Measurements from ENCODE around the gene CERS4.

The CERS4 gene

DNA sequence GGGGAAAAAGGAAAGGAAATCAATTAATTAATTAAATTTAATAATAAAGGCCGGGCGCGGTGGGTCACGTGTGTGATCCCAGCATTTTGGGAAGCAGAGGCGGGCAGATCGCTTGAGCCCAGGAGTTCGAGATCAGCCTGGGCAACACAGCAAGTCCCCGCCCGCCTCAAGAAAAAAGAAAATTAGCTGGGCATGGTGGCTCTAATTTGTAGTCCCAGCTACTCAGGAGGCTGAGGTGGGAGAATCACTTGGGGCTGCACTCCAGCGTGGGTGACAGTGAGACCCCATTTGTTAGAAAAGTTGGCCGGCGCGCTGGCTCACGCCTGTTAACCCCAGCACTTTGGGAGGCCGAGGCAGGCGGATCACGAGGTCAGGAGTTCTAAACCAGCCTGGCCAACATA lies 99.7 kb downstream of the CERS4 start:
- TF ChIP-seq, protein P1, sequence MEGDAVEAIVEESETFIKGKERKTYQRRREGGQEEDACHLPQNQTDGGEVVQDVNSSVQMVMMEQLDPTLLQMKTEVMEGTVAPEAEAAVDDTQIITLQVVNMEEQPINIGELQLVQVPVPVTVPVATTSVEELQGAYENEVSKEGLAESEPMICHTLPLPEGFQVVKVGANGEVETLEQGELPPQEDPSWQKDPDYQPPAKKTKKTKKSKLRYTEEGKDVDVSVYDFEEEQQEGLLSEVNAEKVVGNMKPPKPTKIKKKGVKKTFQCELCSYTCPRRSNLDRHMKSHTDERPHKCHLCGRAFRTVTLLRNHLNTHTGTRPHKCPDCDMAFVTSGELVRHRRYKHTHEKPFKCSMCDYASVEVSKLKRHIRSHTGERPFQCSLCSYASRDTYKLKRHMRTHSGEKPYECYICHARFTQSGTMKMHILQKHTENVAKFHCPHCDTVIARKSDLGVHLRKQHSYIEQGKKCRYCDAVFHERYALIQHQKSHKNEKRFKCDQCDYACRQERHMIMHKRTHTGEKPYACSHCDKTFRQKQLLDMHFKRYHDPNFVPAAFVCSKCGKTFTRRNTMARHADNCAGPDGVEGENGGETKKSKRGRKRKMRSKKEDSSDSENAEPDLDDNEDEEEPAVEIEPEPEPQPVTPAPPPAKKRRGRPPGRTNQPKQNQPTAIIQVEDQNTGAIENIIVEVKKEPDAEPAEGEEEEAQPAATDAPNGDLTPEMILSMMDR (IDR thresholded peaks at IDR 0.05; ENCODE audit: control extremely low read depth, extremely low read depth, low read depth, missing control alignments): no peak
- DNase-seq (ENCODE audit: extremely low spot score): no peak
- CTCF ChIA-PET: no interaction called here
- POLR2A ChIA-PET: interaction anchor here (0.6 kb wide), 1 partner anchor 12 kb away, joined by 4 read pairs; the partner anchor contains the start of genes NDUFA7 and RPS28

DNA sequence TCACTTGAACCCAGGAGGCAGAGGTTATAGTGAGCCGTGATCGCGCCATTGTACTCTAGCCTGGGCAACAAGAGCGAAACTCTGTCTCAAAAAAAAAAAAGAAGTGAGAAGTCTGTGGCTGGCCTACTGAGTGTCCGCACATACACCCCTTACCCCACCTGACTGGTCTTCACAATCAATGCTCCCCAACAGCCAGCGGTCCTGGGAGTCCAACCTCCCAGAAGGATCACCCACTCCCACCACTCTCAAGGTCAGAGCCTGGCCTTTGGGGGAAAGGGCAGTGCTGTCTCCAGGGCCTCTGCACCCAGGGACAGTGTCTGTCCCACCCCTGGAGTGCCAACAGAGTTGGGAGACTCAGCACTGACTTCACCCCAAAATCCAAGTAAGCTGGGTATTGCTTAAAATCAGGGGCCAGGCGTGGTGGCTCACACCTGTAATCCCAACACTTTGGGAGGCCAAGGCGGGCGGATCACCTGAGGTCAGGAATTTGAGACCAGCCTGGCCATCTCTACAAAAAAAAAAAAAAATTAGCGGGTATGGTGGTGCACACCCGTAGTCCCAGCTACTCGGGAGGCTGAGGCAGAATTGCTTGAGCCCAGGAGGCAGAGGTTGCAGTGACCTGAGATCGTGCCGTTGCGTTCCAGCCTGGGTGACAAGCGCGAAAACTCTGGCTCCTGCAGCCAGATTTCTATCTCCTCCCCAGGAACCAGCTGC lies 101.3 kb downstream of the CERS4 start:
- ChIA-PET POLR2A (interaction anchor here (0.6 kb wide), 1 partner anchor 10 kb away, joined by 3 read pairs; no protein-coding TSS in a partner anchor), CTCF (interaction anchor here (1.1 to 2.4 kb wide), 4 partner anchors 8 to 49 kb away, joined by 3 to 7 read pairs (median 6); partner anchors contain the start of genes NDUFA7 and RPS28)
- TF ChIP-seq, protein P1 (IDR thresholded peaks at IDR 0.05; ENCODE audit: control extremely low read depth, extremely low read depth, low read depth, missing control alignments): no peak
- no peak for DNase-seq (ENCODE audit: extremely low spot score)

DNA sequence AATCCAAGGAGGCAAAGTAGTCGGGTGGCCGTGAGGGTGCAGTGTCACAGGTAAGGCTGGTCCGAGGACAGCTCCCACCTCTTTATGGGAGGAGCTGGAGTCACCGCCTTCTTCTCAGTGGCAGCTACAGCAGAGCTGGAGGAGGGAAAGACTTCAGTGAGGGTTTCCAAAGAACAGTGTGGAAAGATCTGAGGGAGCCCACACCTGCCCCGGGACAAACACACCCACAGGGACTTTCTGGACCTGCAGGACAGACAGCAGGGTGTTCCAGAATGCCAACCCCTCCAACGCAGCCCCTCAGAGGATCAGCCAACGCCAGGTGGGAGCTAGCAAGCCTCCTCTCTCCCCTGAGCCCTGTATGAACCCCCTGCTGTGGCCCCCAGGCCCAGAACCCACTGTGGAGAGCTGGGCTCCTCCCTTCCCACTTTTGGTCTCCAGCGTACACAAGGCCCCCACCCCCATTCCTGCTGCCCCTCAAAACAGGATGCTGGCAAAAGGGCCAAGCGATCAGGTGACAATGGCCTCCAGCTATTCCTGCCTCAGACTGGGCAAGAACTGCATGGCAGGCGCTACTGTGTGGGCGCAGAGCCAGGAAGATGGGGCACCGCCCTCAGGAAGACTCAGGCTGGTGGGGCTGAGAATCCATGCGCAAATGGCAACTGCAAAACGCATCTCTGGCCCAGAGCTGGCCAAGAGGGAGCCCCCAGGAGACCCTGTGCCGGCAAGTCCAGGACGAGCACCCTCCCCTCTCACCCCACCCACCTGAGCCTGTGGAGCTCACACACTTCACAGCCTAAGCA lies 102.5 kb downstream of the CERS4 start:
- no peak for DNase-seq (ENCODE audit: extremely low spot score)
- TF ChIP-seq, protein P1 (IDR thresholded peaks at IDR 0.05; ENCODE audit: control extremely low read depth, extremely low read depth, low read depth, missing control alignments): no peak
- ChIA-PET CTCF (interaction anchor here (1.1 to 2.4 kb wide), 4 partner anchors 9 to 50 kb away, joined by 3 to 7 read pairs (median 6); partner anchors contain the start of genes NDUFA7 and RPS28), POLR2A (interaction anchor here (0.5 to 1.1 kb wide), 3 partner anchors 10 to 186 kb away, joined by 3 read pairs; partner anchors contain the start of genes NDUFA7 and RPS28)
